Stimulated activated CD8-positive, alpha-beta memory T cell treated with anti-CD3 and anti-CD28 coated beads, Interleukin-15, amount 100 ng/mL, for 4 hours (primary cell): ENCODE data around the gene ANAPC1.
"Not testable (repeated sequence)": the region's sequence is repeated elsewhere in the genome, so short reads cannot be mapped to it uniquely, and the experiment has no call there.

Source experiments
- DNase-seq, 2 donors: peaks; one replicate each; pipeline ENCODE4 v3.0.0-alpha.2; 2020; ENCODE audit warnings: low read depth in 2 of 2

Gene ANAPC1

GRCh38 chr2:111735838-111736721, 147.9 kb downstream of the ANAPC1 start:
- DNase-seq = not testable (repeated sequence)

- not testable (repeated sequence) for DNase-seq
Observed at GRCh38 chr2:111735420-111735819, 148.6 kb downstream of the ANAPC1 start.

GRCh38 chr2:111729812-111730458, 154.1 kb downstream of the ANAPC1 start:
- DNase-seq = not testable (repeated sequence)

- DNase-seq = not testable (repeated sequence)
Observed at GRCh38 chr2:111727611-111728110, 156.3 kb downstream of the ANAPC1 start.

DNA sequence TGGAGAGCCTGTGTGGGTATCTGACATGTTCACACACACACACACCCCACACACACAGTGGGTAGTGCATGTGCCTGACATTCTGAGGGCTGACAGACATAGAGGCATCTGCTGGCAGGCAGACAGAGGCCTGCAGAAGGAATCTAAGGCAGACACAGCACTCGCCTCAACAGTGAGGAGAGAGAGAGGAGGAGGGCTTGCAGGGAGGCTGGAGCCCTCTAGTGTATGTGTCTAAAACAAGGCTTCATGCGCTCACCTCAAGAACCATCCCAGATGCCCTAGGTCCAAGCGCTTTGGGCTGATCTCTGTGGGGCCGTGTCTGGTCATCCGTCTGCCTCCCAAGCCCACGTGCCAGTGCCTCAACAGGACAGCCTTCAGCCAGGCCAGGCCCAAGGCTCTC, 158.3 kb downstream of the ANAPC1 start:
- not testable (repeated sequence) for DNase-seq

GRCh38 chr2:111719610-111720009, 164.4 kb downstream of the ANAPC1 start:
- not testable (repeated sequence) for DNase-seq
